ENCODE data around the gene TBPL2. TPM values are rescaled to one million over a fixed set of nuclear protein-coding genes. Genes with fewer than 3 reads are reported as not detected.
"Not testable (repeated sequence)": the region's sequence is repeated elsewhere in the genome, so short reads cannot be mapped to it uniquely, and the experiment has no call there.

Gene TBPL2
- total RNA-seq, 2 experiments from 2014 or later = not detected

- ChIA-PET CTCF (interaction anchor here (0.6 to 3.2 kb wide), 5 partner anchors 10 to 70 kb away, joined by 3 to 13 read pairs (median 5); partner anchors contain the start of gene ATG14), POLR2A (no interaction called here)
- Mint-ChIP-seq H3K27ac (no peak overlapping the region), H3K27me3 (no peaks in the 10 kb centered on the region), H3K9me3 (ENCODE audit: low read depth) (no peaks in the 10 kb centered on the region), H3K4me3 (no peak overlapping the region), H3K4me1 (no peaks in the 10 kb centered on the region), H3K36me3 (ENCODE audit: low read depth) (no peaks in the 10 kb centered on the region)
- DNase-seq (no peak), ATAC-seq (no peak)
- intact Hi-C loops (cut with DNase I, micrococcal nuclease) = no loop called here
Measured at GRCh38 chr14:55423969-55424368, 16.4 kb downstream of the TBPL2 start.

- H3K27ac Mint-ChIP-seq; intact Hi-C loops (cut with DNase I, micrococcal nuclease); H3K36me3 Mint-ChIP-seq (ENCODE audit: low read depth); POLR2A ChIA-PET; H3K4me3 Mint-ChIP-seq; H3K9me3 Mint-ChIP-seq (ENCODE audit: low read depth); H3K4me1 Mint-ChIP-seq; H3K27me3 Mint-ChIP-seq; DNase-seq; ATAC-seq: not testable (repeated sequence)
- CTCF ChIA-PET = interaction anchor here (0.6 to 3.2 kb wide), 5 partner anchors 10 to 508 kb away, joined by 3 to 13 read pairs (median 3); partner anchors contain the start of gene ATG14
Measured at GRCh38 chr14:55422338-55422737, 18.1 kb downstream of the TBPL2 start.

GRCh38 chr14:55419663-55420062 lies 20.8 kb downstream of the TBPL2 start:
- no peaks in the 10 kb centered on the region for H3K36me3 Mint-ChIP-seq (ENCODE audit: low read depth)
- no peak for ATAC-seq
- POLR2A ChIA-PET = interaction anchor here (0.5 kb wide), 1 partner anchor 56 kb away, joined by 3 read pairs; no protein-coding TSS in a partner anchor
- CTCF ChIA-PET = interaction anchor here (0.8 to 4.3 kb wide), 5 partner anchors 9 to 65 kb away, joined by 3 to 19 read pairs (median 5); no protein-coding TSS in a partner anchor
- DNase-seq = no peak
- H3K27me3 Mint-ChIP-seq = no peaks in the 10 kb centered on the region
- H3K4me3 Mint-ChIP-seq = no peak overlapping the region
- no peaks in the 10 kb centered on the region for H3K9me3 Mint-ChIP-seq (ENCODE audit: low read depth)
- no peaks in the 10 kb centered on the region for H3K4me1 Mint-ChIP-seq
- intact Hi-C loops (cut with DNase I, micrococcal nuclease) = loop anchor here in 1 of 2 experiments (10.0 kb wide), 1 partner anchor 695 kb away; the partner anchor contains the start of gene PELI2
- no peak overlapping the region for H3K27ac Mint-ChIP-seq

GRCh38 chr14:55418411-55418810 lies 22.0 kb downstream of the TBPL2 start:
- Mint-ChIP-seq H3K9me3 (ENCODE audit: low read depth) (no peaks in the 10 kb centered on the region), H3K4me3 (no peak overlapping the region), H3K36me3 (ENCODE audit: low read depth) (no peaks in the 10 kb centered on the region), H3K4me1 (no peaks in the 10 kb centered on the region), H3K27me3 (no peaks in the 10 kb centered on the region), H3K27ac (no peak overlapping the region)
- intact Hi-C loops (cut with DNase I, micrococcal nuclease) = loop anchor here in 1 of 2 experiments (10.0 kb wide), 1 partner anchor 696 kb away; the partner anchor contains the start of gene PELI2
- DNase-seq (no peak), ATAC-seq (no peak)
- POLR2A ChIA-PET = no interaction called here
- CTCF ChIA-PET = interaction anchor here (1.0 to 4.3 kb wide), 9 partner anchors 9 to 205 kb away, joined by 3 to 19 read pairs (median 4); partner anchors contain the start of gene TBPL2

- no peaks in the 10 kb centered on the region for H3K36me3 Mint-ChIP-seq (ENCODE audit: low read depth)
- ATAC-seq (no peak), DNase-seq (no peak)
- no peaks in the 10 kb centered on the region for H3K9me3 Mint-ChIP-seq (ENCODE audit: low read depth)
- CTCF ChIA-PET = interaction anchor here (0.9 to 4.3 kb wide), 10 partner anchors 9 to 1057 kb away, joined by 3 to 19 read pairs (median 4); partner anchors contain the start of gene TBPL2
- H3K27me3 Mint-ChIP-seq = no peaks in the 10 kb centered on the region
- intact Hi-C loops (cut with DNase I, micrococcal nuclease) = loop anchor here in 1 of 2 experiments (10.0 kb wide), 1 partner anchor 697 kb away; the partner anchor contains the start of gene PELI2
- no peak overlapping the region for H3K4me3 Mint-ChIP-seq
- no peak overlapping the region for H3K27ac Mint-ChIP-seq
- H3K4me1 Mint-ChIP-seq = no peaks in the 10 kb centered on the region
- POLR2A ChIA-PET = no interaction called here
Measured at GRCh38 chr14:55417955-55418354, 22.5 kb downstream of the TBPL2 start.

GRCh38 chr14:55416866-55417265 lies 23.6 kb downstream of the TBPL2 start:
- intact Hi-C loops (cut with DNase I, micrococcal nuclease) = loop anchor here in 1 of 2 experiments (10.0 kb wide), 1 partner anchor 698 kb away; the partner anchor contains the start of gene PELI2
- peak; percentile 67 for ATAC-seq
- Mint-ChIP-seq H3K4me1 (peaks cover 7% of the 10 kb centered on the region), H3K27me3 (no peaks in the 10 kb centered on the region), H3K9me3 (ENCODE audit: low read depth) (no peaks in the 10 kb centered on the region), H3K27ac (no peak overlapping the region), H3K36me3 (ENCODE audit: low read depth) (no peaks in the 10 kb centered on the region), H3K4me3 (no peak overlapping the region)
- POLR2A ChIA-PET = interaction anchor here (0.6 kb wide), 1 partner anchor 153 kb away, joined by 3 read pairs; no protein-coding TSS in a partner anchor
- peak; percentile 66 for DNase-seq
- CTCF ChIA-PET = interaction anchor here (0.6 to 4.3 kb wide), 19 partner anchors 10 to 923 kb away, joined by 3 to 19 read pairs (median 4); no protein-coding TSS in a partner anchor

GRCh38 chr14:55414551-55414950 lies 25.9 kb downstream of the TBPL2 start:
- intact Hi-C loops (cut with DNase I, micrococcal nuclease) = loop anchor here in 1 of 2 experiments (5.0 to 10.0 kb wide), 3 partner anchors 202 to 700 kb away; partner anchors contain the start of genes MAPK1IP1L and PELI2
- no peak overlapping the region for H3K27ac Mint-ChIP-seq
- POLR2A ChIA-PET = no interaction called here
- H3K4me3 Mint-ChIP-seq = no peak overlapping the region
- ATAC-seq (no peak), DNase-seq (no peak)
- H3K36me3 Mint-ChIP-seq (ENCODE audit: low read depth) = no peaks in the 10 kb centered on the region
- H3K27me3 Mint-ChIP-seq = no peaks in the 10 kb centered on the region
- CTCF ChIA-PET = interaction anchor here (0.6 to 2.7 kb wide), 9 partner anchors 11 to 905 kb away, joined by 3 to 16 read pairs (median 3); partner anchors contain the start of gene CGRRF1
- no peaks in the 10 kb centered on the region for H3K9me3 Mint-ChIP-seq (ENCODE audit: low read depth)
- H3K4me1 Mint-ChIP-seq = peaks cover 19% of the 10 kb centered on the region

- intact Hi-C loops (cut with DNase I, micrococcal nuclease) = loop anchor here in 1 of 2 experiments (5.0 to 10.0 kb wide), 3 partner anchors 200 to 702 kb away; partner anchors contain the start of genes MAPK1IP1L and PELI2
- Mint-ChIP-seq H3K4me1 (peaks cover 27% of the 10 kb centered on the region), H3K36me3 (ENCODE audit: low read depth) (no peaks in the 10 kb centered on the region), H3K27ac (no peak overlapping the region), H3K9me3 (ENCODE audit: low read depth) (no peaks in the 10 kb centered on the region), H3K27me3 (no peaks in the 10 kb centered on the region), H3K4me3 (peak overlapping the region; percentile 79)
- CTCF ChIA-PET = interaction anchor here (0.6 to 1.6 kb wide), 2 partner anchors 9 to 31 kb away, joined by 3 to 5 read pairs; no protein-coding TSS in a partner anchor
- ATAC-seq (no peak), DNase-seq (no peak)
- POLR2A ChIA-PET = no interaction called here
Measured at GRCh38 chr14:55412676-55413075, 27.7 kb downstream of the TBPL2 start.

- Mint-ChIP-seq H3K27me3 (no peaks in the 10 kb centered on the region), H3K27ac (peak within 1 kb of the TSS; percentile 82), H3K36me3 (ENCODE audit: low read depth) (no peaks in the 10 kb centered on the region), H3K9me3 (ENCODE audit: low read depth) (no peaks in the 10 kb centered on the region), H3K4me1 (peaks cover 27% of the 10 kb centered on the region), H3K4me3 (peak within 1 kb of the TSS; percentile 79)
- DNase-seq (peak; percentile 88), ATAC-seq (peak; percentile 99)
- intact Hi-C loops (cut with DNase I, micrococcal nuclease) = loop anchor here (1.0 to 10.0 kb wide), 7 partner anchors 37 to 703 kb away; partner anchors contain the start of genes DLGAP5 (in 1 of the 2), FBXO34 (in 1 of the 2), KTN1 (in 1 of the 2) and MAPK1IP1L (in 1 of the 2)
- ChIA-PET POLR2A (interaction anchor here (0.5 kb wide), 1 partner anchor 21 kb away, joined by 4 read pairs; no protein-coding TSS in a partner anchor), CTCF (interaction anchor here (1.2 to 1.6 kb wide), 2 partner anchors 10 to 12 kb away, joined by 3 to 5 read pairs; no protein-coding TSS in a partner anchor)
Measured at GRCh38 chr14:55411426-55412389, 28.7 kb downstream of the TBPL2 start, which contains the start of gene ATG14. TSS of gene ATG14 (minus strand) at chr14:55411830. CDS start at chr14:55411822, 8 bp downstream.

GRCh38 chr14:55410876-55411275 lies 29.5 kb downstream of the TBPL2 start:
- no peak for ATAC-seq
- Mint-ChIP-seq H3K4me3 (peak overlapping the region; percentile 79), H3K9me3 (ENCODE audit: low read depth) (no peaks in the 10 kb centered on the region), H3K36me3 (ENCODE audit: low read depth) (no peaks in the 10 kb centered on the region), H3K27ac (peak overlapping the region; percentile 65), H3K4me1 (peaks cover 31% of the 10 kb centered on the region), H3K27me3 (no peaks in the 10 kb centered on the region)
- CTCF ChIA-PET = interaction anchor here (0.7 to 2.1 kb wide), 8 partner anchors 10 to 203 kb away, joined by 3 to 6 read pairs (median 3); no protein-coding TSS in a partner anchor
- DNase-seq = no peak
- intact Hi-C loops (cut with DNase I, micrococcal nuclease) = loop anchor here (1.0 to 10.0 kb wide), 7 partner anchors 36 to 704 kb away; partner anchors contain the start of genes DLGAP5 (in 1 of the 2), FBXO34 (in 1 of the 2), KTN1 (in 1 of the 2) and MAPK1IP1L (in 1 of the 2)
- POLR2A ChIA-PET = interaction anchor here (0.5 kb wide), 1 partner anchor 20 kb away, joined by 4 read pairs; no protein-coding TSS in a partner anchor

Measured in activated CD4-positive, alpha-beta T cell treated with anti-CD3 and anti-CD28 coated beads for 36 hours (primary cell).